Astrocyte (in vitro differentiated cells and primary cell): ENCODE measurements around the gene EBLN2. TPM values are rescaled to one million over a fixed set of nuclear protein-coding genes. Genes with fewer than 3 reads are reported as not detected.

ENCODE experiments used
- DNase-seq: peaks from one replicate; pipeline ENCODE4 v3.0.0-alpha.2; 2010; ENCODE audit warnings: low read depth
- FAIRE-seq: peaks from 2 replicates; lab custom pipeline; 2011; peaks lifted over from hg19 to GRCh38; lab: Jason Lieb, UNC
- H2AFZ ChIP-seq: 2 replicates; pipeline ENCODE4 v1.6.0; 2012; ENCODE audit warnings: low read depth, low read length, inconsistent platforms
- H3K27ac ChIP-seq: 2 replicates; pipeline ENCODE4 v1.5.1; 2011; ENCODE audit warnings: low read depth, low read length, inconsistent platforms
- H3K27me3 ChIP-seq: 2 replicates; pipeline ENCODE4 v1.6.0; 2011; ENCODE audit warnings: low read length, inconsistent platforms; ENCODE audit not compliant: insufficient read depth
- H3K36me3 ChIP-seq: 2 replicates; pipeline ENCODE4 v1.5.1; 2011; ENCODE audit warnings: low read length, inconsistent platforms; ENCODE audit not compliant: insufficient read depth
- H3K4me1 ChIP-seq: 2 replicates; pipeline ENCODE4 v1.5.1; 2011; ENCODE audit warnings: low read length, inconsistent platforms; ENCODE audit not compliant: insufficient read depth
- H3K4me2 ChIP-seq: 2 replicates; pipeline ENCODE4 v1.6.0; 2012; ENCODE audit warnings: low read length, inconsistent platforms
- H3K4me3 ChIP-seq: 2 replicates; pipeline ENCODE4 v1.5.1; 2011; ENCODE audit warnings: low read depth, mild to moderate bottlenecking, low read length, inconsistent platforms; ENCODE audit not compliant: insufficient read depth
- H3K79me2 ChIP-seq: 2 replicates; pipeline ENCODE4 v1.6.0; 2012; ENCODE audit warnings: mild to moderate bottlenecking, low read length, inconsistent platforms; ENCODE audit not compliant: insufficient read depth
- H3K9ac ChIP-seq: 2 replicates; pipeline ENCODE4 v1.6.0; 2012; ENCODE audit warnings: mild to moderate bottlenecking, low read length, inconsistent platforms
- H3K9me3 ChIP-seq: 2 replicates; pipeline ENCODE4 v1.5.1; 2012; ENCODE audit warnings: low read depth, mild to moderate bottlenecking, low read length, inconsistent platforms; ENCODE audit not compliant: insufficient read depth
- H4K20me1 ChIP-seq: 2 replicates; pipeline ENCODE4 v1.6.0; 2012; ENCODE audit warnings: low read length, inconsistent platforms; ENCODE audit not compliant: insufficient read depth
- H3K27ac Mint-ChIP-seq: one replicate; pipeline ENCODE4 v1.8.0; 2021; ENCODE audit warnings: mild to moderate bottlenecking, mixed read lengths; ENCODE audit not compliant: unreplicated experiment
- H3K27me3 Mint-ChIP-seq: one replicate; pipeline ENCODE4 v1.8.0; 2021; ENCODE audit warnings: low read depth, mixed read lengths; ENCODE audit not compliant: unreplicated experiment
- H3K36me3 Mint-ChIP-seq: one replicate; pipeline ENCODE4 v1.8.0; 2021; ENCODE audit warnings: low read depth, mixed read lengths; ENCODE audit not compliant: unreplicated experiment
- H3K4me1 Mint-ChIP-seq: one replicate; pipeline ENCODE4 v1.8.0; 2021; ENCODE audit warnings: low read depth, mixed read lengths; ENCODE audit not compliant: unreplicated experiment
- H3K4me3 Mint-ChIP-seq: one replicate; pipeline ENCODE4 v1.8.0; 2021; ENCODE audit warnings: mild to moderate bottlenecking, moderate library complexity, mixed read lengths; ENCODE audit not compliant: unreplicated experiment
- H3K9me3 Mint-ChIP-seq: one replicate; pipeline ENCODE4 v1.8.0; 2021; ENCODE audit warnings: mild to moderate bottlenecking, mixed read lengths; ENCODE audit not compliant: unreplicated experiment
- EZH2 ChIP-seq: IDR thresholded peaks from 2 replicates; pipeline ENCODE4 v1.6.1; 2012; ENCODE audit warnings: mild to moderate bottlenecking, low read length, inconsistent platforms; ENCODE audit not compliant: insufficient read depth
- total RNA-seq: library from RNA; stranded (reverse); gene quantifications from 2 replicates; pipeline ENCODE4 v1.2.1, GENCODE V29; 2021
- TF ChIP-seq, protein P1 (sequence below): IDR thresholded peaks from 2 replicates; pipeline ENCODE4 v1.5.1; 2011; ENCODE audit warnings: low read depth, mild to moderate bottlenecking, inconsistent platforms, low read length, moderate library complexity; ENCODE audit not compliant: insufficient read depth

The EBLN2 gene
- total RNA-seq, 1 donor from 2014 or later: 3.1 TPM

DNA sequence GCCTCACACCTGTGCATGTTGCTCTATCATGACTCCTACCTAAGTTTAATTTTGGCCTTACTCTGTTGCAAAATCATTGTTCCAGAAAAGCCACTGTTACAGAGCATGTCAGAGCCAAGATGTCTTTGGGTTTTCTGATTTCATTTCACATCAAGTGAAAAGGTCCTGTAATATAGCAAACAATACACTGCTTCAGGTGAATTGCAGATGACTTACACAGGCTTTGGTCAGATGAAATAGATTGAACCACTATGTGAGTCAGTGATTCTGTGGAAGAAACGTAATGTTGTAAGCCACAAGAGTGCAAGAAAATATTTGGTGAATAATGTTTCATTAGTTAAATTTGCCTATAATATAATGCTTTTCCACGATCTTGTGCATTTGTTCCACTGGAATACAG lies 22.7 kb downstream of the EBLN2 start:
- no peaks in the 10 kb centered on the region for H3K36me3 ChIP-seq
- H3K9me3 Mint-ChIP-seq: peaks cover 1% of the 10 kb centered on the region
- H3K9me3 ChIP-seq: no peaks in the 10 kb centered on the region
- no peak for FAIRE-seq
- no peak overlapping the region for H3K27ac ChIP-seq
- no peak overlapping the region for H3K9ac ChIP-seq
- no peaks in the 10 kb centered on the region for H3K27me3 ChIP-seq
- H4K20me1 ChIP-seq: no peaks in the 10 kb centered on the region
- DNase-seq: no peak
- no peaks in the 10 kb centered on the region for H3K4me1 ChIP-seq
- H3K27me3 Mint-ChIP-seq: no peaks in the 10 kb centered on the region
- no peak overlapping the region for H3K4me3 ChIP-seq
- TF ChIP-seq EZH2: no peak
- TF ChIP-seq, protein P1, sequence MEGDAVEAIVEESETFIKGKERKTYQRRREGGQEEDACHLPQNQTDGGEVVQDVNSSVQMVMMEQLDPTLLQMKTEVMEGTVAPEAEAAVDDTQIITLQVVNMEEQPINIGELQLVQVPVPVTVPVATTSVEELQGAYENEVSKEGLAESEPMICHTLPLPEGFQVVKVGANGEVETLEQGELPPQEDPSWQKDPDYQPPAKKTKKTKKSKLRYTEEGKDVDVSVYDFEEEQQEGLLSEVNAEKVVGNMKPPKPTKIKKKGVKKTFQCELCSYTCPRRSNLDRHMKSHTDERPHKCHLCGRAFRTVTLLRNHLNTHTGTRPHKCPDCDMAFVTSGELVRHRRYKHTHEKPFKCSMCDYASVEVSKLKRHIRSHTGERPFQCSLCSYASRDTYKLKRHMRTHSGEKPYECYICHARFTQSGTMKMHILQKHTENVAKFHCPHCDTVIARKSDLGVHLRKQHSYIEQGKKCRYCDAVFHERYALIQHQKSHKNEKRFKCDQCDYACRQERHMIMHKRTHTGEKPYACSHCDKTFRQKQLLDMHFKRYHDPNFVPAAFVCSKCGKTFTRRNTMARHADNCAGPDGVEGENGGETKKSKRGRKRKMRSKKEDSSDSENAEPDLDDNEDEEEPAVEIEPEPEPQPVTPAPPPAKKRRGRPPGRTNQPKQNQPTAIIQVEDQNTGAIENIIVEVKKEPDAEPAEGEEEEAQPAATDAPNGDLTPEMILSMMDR: no peak
- H3K4me1 Mint-ChIP-seq: no peaks in the 10 kb centered on the region
- H3K4me2 ChIP-seq: no peak overlapping the region
- H3K27ac Mint-ChIP-seq: no peak overlapping the region
- H2AFZ ChIP-seq: no peak overlapping the region
- H3K36me3 Mint-ChIP-seq: no peaks in the 10 kb centered on the region
- no peak overlapping the region for H3K4me3 Mint-ChIP-seq
- no peaks in the 10 kb centered on the region for H3K79me2 ChIP-seq

DNA sequence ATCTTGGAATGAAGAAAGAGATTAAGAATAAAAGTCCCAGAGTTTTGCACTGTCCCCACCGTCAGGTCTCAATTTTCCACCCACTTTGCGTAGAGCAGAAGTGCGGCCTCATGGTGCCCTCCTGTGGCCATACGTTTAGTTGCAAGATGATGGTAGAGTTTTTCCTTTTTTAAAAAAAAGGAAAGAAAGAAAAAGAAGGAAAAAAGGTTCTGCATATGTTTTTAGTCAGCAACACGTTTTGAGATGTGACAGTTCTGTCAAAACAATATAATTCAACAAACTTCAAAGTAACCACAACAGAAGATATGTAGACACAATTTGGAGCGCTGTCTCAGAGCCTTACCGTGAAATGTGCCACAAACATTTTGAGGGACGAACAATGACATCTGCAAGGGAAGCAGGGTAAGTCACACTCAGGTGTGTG lies 24.6 kb downstream of the EBLN2 start:
- no peak overlapping the region for H3K4me2 ChIP-seq

DNA sequence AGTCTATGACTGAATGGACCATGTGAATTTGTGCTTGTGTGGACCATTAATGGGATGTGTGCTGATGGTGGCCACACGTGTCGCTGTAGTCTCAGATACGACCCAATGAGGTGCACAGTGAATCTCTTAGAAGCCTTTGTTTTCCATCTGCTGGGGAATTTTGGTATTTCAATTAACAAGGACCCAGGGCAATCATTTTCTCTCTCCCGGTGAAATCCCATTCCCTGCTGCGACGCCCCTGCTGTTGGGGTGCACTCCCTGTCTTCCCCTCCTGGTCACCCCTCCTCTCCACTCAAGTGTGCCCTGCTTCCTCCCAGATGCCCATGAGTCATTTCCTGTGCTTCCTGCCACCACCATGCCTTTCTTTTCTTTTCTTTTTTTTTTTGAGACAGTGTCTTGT lies 32.7 kb downstream of the EBLN2 start:
- no peak overlapping the region for H3K27ac Mint-ChIP-seq
- H3K4me1 ChIP-seq: peaks cover 5% of the 10 kb centered on the region
- H3K9ac ChIP-seq: no peak overlapping the region
- H3K27me3 Mint-ChIP-seq: peaks cover 1% of the 10 kb centered on the region
- no peak overlapping the region for H2AFZ ChIP-seq
- no peak overlapping the region for H3K4me3 Mint-ChIP-seq
- no peaks in the 10 kb centered on the region for H4K20me1 ChIP-seq
- no peaks in the 10 kb centered on the region for H3K36me3 ChIP-seq
- no peak for DNase-seq
- no peak for FAIRE-seq
- H3K9me3 Mint-ChIP-seq: no peaks in the 10 kb centered on the region
- peaks cover 9% of the 10 kb centered on the region for H3K4me1 Mint-ChIP-seq
- H3K9me3 ChIP-seq: no peaks in the 10 kb centered on the region
- H3K27me3 ChIP-seq: peaks cover 4% of the 10 kb centered on the region
- no peaks in the 10 kb centered on the region for H3K36me3 Mint-ChIP-seq
- no peaks in the 10 kb centered on the region for H3K79me2 ChIP-seq
- TF ChIP-seq, protein P1: no peak
- H3K4me2 ChIP-seq: peak overlapping the region; percentile 33
- H3K4me3 ChIP-seq: no peak overlapping the region
- H3K27ac ChIP-seq: no peak overlapping the region

More for the DNA sequence above, 24.6 kb downstream of the EBLN2 start:
- peaks cover 1% of the 10 kb centered on the region for H3K9me3 Mint-ChIP-seq
- no peak overlapping the region for H3K27ac Mint-ChIP-seq
- Histone ChIP-seq H3K9ac (no peak overlapping the region), H3K27me3 (no peaks in the 10 kb centered on the region), H3K79me2 (no peaks in the 10 kb centered on the region), H2AFZ (no peak overlapping the region), H3K9me3 (no peaks in the 10 kb centered on the region), H4K20me1 (no peaks in the 10 kb centered on the region), H3K4me3 (no peak overlapping the region), H3K4me1 (no peaks in the 10 kb centered on the region), H3K27ac (no peak overlapping the region), H3K36me3 (no peaks in the 10 kb centered on the region)
- TF ChIP-seq, protein P1: peak; percentile 83
- no peak for TF ChIP-seq EZH2
- peak; percentile 58 for FAIRE-seq
- H3K36me3 Mint-ChIP-seq: no peaks in the 10 kb centered on the region
- H3K27me3 Mint-ChIP-seq: peaks cover 1% of the 10 kb centered on the region
- DNase-seq: no peak
- no peaks in the 10 kb centered on the region for H3K4me1 Mint-ChIP-seq
- no peak overlapping the region for H3K4me3 Mint-ChIP-seq
